Measurements from ENCODE around the gene SNRNP200.
A peak's percentile ranks its signal among the peaks of the same experiment; 100 is the strongest.

SNRNP200 gene

GRCh38 chr2:96273763-96274162 is 31.6 kb downstream of the SNRNP200 start:
- no peak for DNase-seq

GRCh38 chr2:96271995-96272394 is 33.4 kb downstream of the SNRNP200 start:
- no peak for DNase-seq

- peak; percentile 31 for DNase-seq
Observed at GRCh38 chr2:96267159-96267971, 38.0 kb downstream of the SNRNP200 start.

- DNase-seq: peak; percentile 97
Observed at GRCh38 chr2:96265840-96266679, 39.3 kb downstream of the SNRNP200 start, which contains the start of the genes CIAO1 and TMEM127. Gene CIAO1 (plus strand): TSS chr2:96266225. CDS start chr2:96266351, 126 bp downstream. Gene TMEM127 (minus strand): TSS chr2:96265997. CDS start chr2:96265381, 616 bp downstream.

GRCh38 chr2:96265349-96265839 is 40.0 kb downstream of the SNRNP200 start:
- no peak for DNase-seq

- DNase-seq: no peak
Observed at GRCh38 chr2:96264656-96265348, 40.5 kb downstream of the SNRNP200 start.

GRCh38 chr2:96264086-96264485 is 41.3 kb downstream of the SNRNP200 start:
- DNase-seq: no peak

- no peak for DNase-seq
Observed at GRCh38 chr2:96262306-96262705, 43.0 kb downstream of the SNRNP200 start.

GRCh38 chr2:96261328-96262003 is 43.9 kb downstream of the SNRNP200 start:
- no peak for DNase-seq

- peak; percentile 65 for DNase-seq
Observed at GRCh38 chr2:96260387-96261260, 44.7 kb downstream of the SNRNP200 start.

- DNase-seq: no peak
Observed at GRCh38 chr2:96259497-96259921, 45.8 kb downstream of the SNRNP200 start.

- no peak for DNase-seq
Observed at GRCh38 chr2:96258166-96259022, 47.0 kb downstream of the SNRNP200 start.

- DNase-seq: peak; percentile 35
Observed at GRCh38 chr2:96257744-96258143, 47.6 kb downstream of the SNRNP200 start.

GRCh38 chr2:96256611-96257113 is 48.7 kb downstream of the SNRNP200 start:
- DNase-seq: peak; percentile 63

GRCh38 chr2:96254571-96254970 is 50.8 kb downstream of the SNRNP200 start:
- no peak for DNase-seq

- DNase-seq: no peak
Observed at GRCh38 chr2:96253006-96253405, 52.3 kb downstream of the SNRNP200 start.

GRCh38 chr2:96252526-96252925 is 52.8 kb downstream of the SNRNP200 start:
- DNase-seq: no peak

GRCh38 chr2:96251721-96252292 is 53.5 kb downstream of the SNRNP200 start:
- peak; percentile 48 for DNase-seq

GRCh38 chr2:96250188-96250587 is 55.2 kb downstream of the SNRNP200 start:
- DNase-seq: no peak

- no peak for DNase-seq
Observed at GRCh38 chr2:96249654-96250053, 55.7 kb downstream of the SNRNP200 start.

Measured in GDM1 (cell line).